Measurements from ENCODE around the gene SERTM2. TPM values are rescaled to one million over a fixed set of nuclear protein-coding genes. Genes with fewer than 3 reads are reported as not detected.

The SERTM2 gene
- total RNA-seq, 2 experiments from 2014 or later = not detected

GRCh38 chrX:111498538-111499103, 12.8 kb upstream of the SERTM2 start:
- Histone ChIP-seq H3K4me3 (ENCODE audit: low read depth, low read length, poor library complexity, severe bottlenecking) (no peak overlapping the region), H4K20me1 (ENCODE audit: insufficient read depth, low read length) (no peaks in the 10 kb centered on the region), H3K79me2 (ENCODE audit: insufficient read depth, low read depth, low read length) (no peaks in the 10 kb centered on the region), H2AFZ (ENCODE audit: low read length) (no peak overlapping the region), H3K9me3 (ENCODE audit: low read length) (no peaks in the 10 kb centered on the region), H3K36me3 (ENCODE audit: insufficient read depth, low read length) (no peaks in the 10 kb centered on the region), H3K4me1 (ENCODE audit: insufficient read depth, low read length, poor library complexity, severe bottlenecking) (no peaks in the 10 kb centered on the region), H3K9me2 (ENCODE audit: insufficient read depth, low read length) (no peaks in the 10 kb centered on the region), H3K27ac (ENCODE audit: low read depth, low read length, poor library complexity, severe bottlenecking) (no peak overlapping the region), H3K4me2 (ENCODE audit: low read length) (no peak overlapping the region)
- CTCF ChIA-PET (ENCODE audit: unreplicated experiment) = no interaction called here
- intact Hi-C loops (cut with micrococcal nuclease; ENCODE audit: unreplicated experiment) = no loop called here
- no peak for TF ChIP-seq CTCF (conservative IDR thresholded peaks at IDR 0.05; ENCODE audit: low read length)
- no peak for TF ChIP-seq EZH2phosphoT487 (IDR thresholded peaks at IDR 0.05; ENCODE audit: borderline replicate concordance, low read depth, low read length)
- POLR2A ChIA-PET = no interaction called here
- BruUV-seq (replicated peaks) = no TSS peak
- no peak for DNase-seq (ENCODE audit: low spot score)

GRCh38 chrX:111503485-111503993, 7.9 kb upstream of the SERTM2 start:
- H3K4me2 ChIP-seq (ENCODE audit: low read length) = no peak overlapping the region
- no peaks in the 10 kb centered on the region for H3K9me2 ChIP-seq (ENCODE audit: insufficient read depth, low read length)
- intact Hi-C loops (cut with micrococcal nuclease; ENCODE audit: unreplicated experiment) = no loop called here
- TF ChIP-seq CTCF (conservative IDR thresholded peaks at IDR 0.05; ENCODE audit: low read length) (no peak), EZH2phosphoT487 (IDR thresholded peaks at IDR 0.05; ENCODE audit: borderline replicate concordance, low read depth, low read length) (no peak)
- no peak overlapping the region for H3K4me3 ChIP-seq (ENCODE audit: low read depth, low read length, poor library complexity, severe bottlenecking)
- H2AFZ ChIP-seq (ENCODE audit: low read length) = no peak overlapping the region
- ChIA-PET POLR2A (interaction anchor here (0.5 to 0.6 kb wide), 2 partner anchors 74 to 1403 kb away, joined by 3 to 4 read pairs; no protein-coding TSS in a partner anchor), CTCF (ENCODE audit: unreplicated experiment) (no interaction called here)
- H3K36me3 ChIP-seq (ENCODE audit: insufficient read depth, low read length) = no peaks in the 10 kb centered on the region
- no peaks in the 10 kb centered on the region for H4K20me1 ChIP-seq (ENCODE audit: insufficient read depth, low read length)
- BruUV-seq (replicated peaks) = no TSS peak
- H3K79me2 ChIP-seq (ENCODE audit: insufficient read depth, low read depth, low read length) = no peaks in the 10 kb centered on the region
- no peaks in the 10 kb centered on the region for H3K4me1 ChIP-seq (ENCODE audit: insufficient read depth, low read length, poor library complexity, severe bottlenecking)
- no peak for DNase-seq (ENCODE audit: low spot score)
- no peak overlapping the region for H3K27ac ChIP-seq (ENCODE audit: low read depth, low read length, poor library complexity, severe bottlenecking)
- H3K9me3 ChIP-seq (ENCODE audit: low read length) = no peaks in the 10 kb centered on the region

GRCh38 chrX:111504941-111505340, 6.5 kb upstream of the SERTM2 start:
- Histone ChIP-seq H3K9me3 (ENCODE audit: low read length) (no peaks in the 10 kb centered on the region), H2AFZ (ENCODE audit: low read length) (no peak overlapping the region), H3K36me3 (ENCODE audit: insufficient read depth, low read length) (no peaks in the 10 kb centered on the region), H3K27ac (ENCODE audit: low read depth, low read length, poor library complexity, severe bottlenecking) (no peak overlapping the region), H3K4me1 (ENCODE audit: insufficient read depth, low read length, poor library complexity, severe bottlenecking) (no peaks in the 10 kb centered on the region), H3K79me2 (ENCODE audit: insufficient read depth, low read depth, low read length) (no peaks in the 10 kb centered on the region), H3K9me2 (ENCODE audit: insufficient read depth, low read length) (no peaks in the 10 kb centered on the region), H3K4me3 (ENCODE audit: low read depth, low read length, poor library complexity, severe bottlenecking) (no peak overlapping the region), H3K4me2 (ENCODE audit: low read length) (no peak overlapping the region), H4K20me1 (ENCODE audit: insufficient read depth, low read length) (no peaks in the 10 kb centered on the region)
- no TSS peak for BruUV-seq (replicated peaks)
- ChIA-PET POLR2A (no interaction called here), CTCF (ENCODE audit: unreplicated experiment) (no interaction called here)
- intact Hi-C loops (cut with micrococcal nuclease; ENCODE audit: unreplicated experiment) = no loop called here
- TF ChIP-seq CTCF (conservative IDR thresholded peaks at IDR 0.05; ENCODE audit: low read length) (no peak), EZH2phosphoT487 (IDR thresholded peaks at IDR 0.05; ENCODE audit: borderline replicate concordance, low read depth, low read length) (no peak)
- DNase-seq (ENCODE audit: low spot score) = no peak

Measured in OCI-LY7 (cell line).